ENCODE results near the gene ACAP1. TPM values are rescaled to one million over a fixed set of nuclear protein-coding genes. Genes with fewer than 3 reads are reported as not detected.

The ACAP1 gene
- total and polyA plus RNA-seq, 9 of the 15 experiments (the other 6 are each of a cell fraction or from before 2014, with no cell fraction given): 0.15 to 8.5 (median 2.4) TPM

- TF ChIP-seq TAF9B (IDR thresholded peaks at IDR 0.05; ENCODE audit: partially characterized antibody): peak; percentile 48
- TF ChIP-seq ZNF583 (CRISPR knock-in tag; IDR thresholded peaks at IDR 0.05): no peak
- 0 out of 2 replicates have a peak, but pooled peaks have one; percentile 21 for TF ChIP-seq SMARCE1 (IDR thresholded peaks at IDR 0.05)
Measured at GRCh38 chr17:7308625-7309433, 27.5 kb upstream of the ACAP1 start (continued).

- ChIA-PET POLR2A (interaction anchor here (0.6 to 1.6 kb wide), 4 partner anchors 23 to 67 kb away, joined by 3 to 5 read pairs (median 3); no protein-coding TSS in a partner anchor), CTCF (ENCODE audit: low intra/inter-chr PET ratio) (no interaction called here)
- Histone ChIP-seq H3K27ac (ENCODE audit: extremely low read depth, low read depth, low read length) (peak overlapping the region; percentile 93), H3K4me2 (ENCODE audit: insufficient read depth, low read length) (peak overlapping the region; percentile 97), H4K20me1 (replicated peaks; ENCODE audit: control insufficient read depth, insufficient read depth, low read length) (peaks cover 40% of the 10 kb centered on the region), H3K4me3 (peak overlapping the region; percentile 96; the same call in 1 of the 2 replicates), H3K9ac (ENCODE audit: insufficient read depth in 1 of 2, low read depth in 2 of 2, low read length in 2 of 2) (peak overlapping the region; percentile 44 to 50; a peak in 3 of 4 replicates), H3K27me3 (ENCODE audit: control insufficient read depth in 2 of 2, insufficient read depth in 2 of 2, low read length in 2 of 2) (no peaks in the 10 kb centered on the region), H3K36me3 (ENCODE audit: control insufficient read depth, insufficient read depth, low read length) (peaks cover 58% of the 10 kb centered on the region), H3K9me3 (replicated peaks; ENCODE audit: control insufficient read depth, insufficient read depth, low read depth, low read length) (no peaks in the 10 kb centered on the region), H3K4me1 (replicated peaks in 1 of 2; ENCODE audit: control insufficient read depth in 2 of 2, insufficient read depth in 2 of 2, low read length in 2 of 2) (peaks cover 23 to 25% of the 10 kb centered on the region in 2 experiments), H3K79me2 (ENCODE audit: control insufficient read depth, insufficient read depth, low read length) (peaks cover 51% of the 10 kb centered on the region), H3K9me1 (ENCODE audit: control insufficient read depth, insufficient read depth, low read length) (peaks cover 11% of the 10 kb centered on the region), H2AFZ (ENCODE audit: low read depth, low read length) (no peak overlapping the region)
- intact Hi-C loops (cut with micrococcal nuclease): no loop called here
- DNase-seq (ENCODE audit: extremely low read depth in 1 of 4, low spot score in 3 of 4): no peak
- TF ChIP-seq ZNF561 (CRISPR knock-in tag; conservative IDR thresholded peaks at IDR 0.05) (no peak), SIN3A (IDR thresholded peaks at IDR 0.05; ENCODE audit: borderline replicate concordance in 2 of 2, control insufficient read depth in 1 of 2, low read depth in 2 of 2, low read length in 2 of 2) (0 out of 4 replicates have a peak, but pooled peaks of 1 of the 2 experiments have one; percentile 10)
- 40% methylated on average over 12 of the region's 12 CpGs for WGBS (ENCODE audit: insufficient coverage, low coverage, missing lambda C conversion rate)
- BruUV-seq (replicated peaks): no TSS peak
- no peak for ATAC-seq
- in situ Hi-C loops (cut with MboI): no loop called here
- FAIRE-seq: no peak
Measured at GRCh38 chr17:7309628-7310027, 26.7 kb upstream of the ACAP1 start.

Measured in K562 (cell line).